ENCODE measurements around the gene ADA. TPM values are rescaled to one million over a fixed set of nuclear protein-coding genes. Genes with fewer than 3 reads are reported as not detected.
"Not testable (repeated sequence)": the region's sequence is repeated elsewhere in the genome, so short reads cannot be mapped to it uniquely, and the experiment has no call there.

Gene ADA
- total RNA-seq, 1 experiment from 2014 or later, result 4.1 TPM

DNA sequence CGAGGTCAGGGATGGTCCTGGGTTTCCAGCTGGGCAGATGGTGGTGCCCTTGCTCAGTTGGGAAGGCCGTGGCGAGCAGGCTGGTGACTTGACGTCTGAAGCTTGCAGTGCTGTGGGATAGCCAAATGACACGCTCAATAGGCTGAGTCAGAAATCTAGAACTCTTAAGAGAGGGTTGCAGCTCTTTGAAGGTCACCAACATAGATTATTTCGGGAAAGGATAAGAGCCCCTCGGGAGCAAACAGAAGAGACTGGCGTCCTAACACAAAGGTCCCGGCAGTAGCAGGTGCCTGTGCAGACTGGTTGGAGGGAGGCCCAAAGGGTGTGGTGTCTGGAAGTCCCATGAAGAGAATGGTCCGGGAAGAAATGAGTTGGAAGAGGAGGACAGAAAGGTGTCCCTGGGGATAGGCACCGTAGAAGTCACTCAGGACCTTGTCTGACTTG is 50.7 kb downstream of the ADA start:
- no peak for DNase-seq (ENCODE audit: low read depth)

DNA sequence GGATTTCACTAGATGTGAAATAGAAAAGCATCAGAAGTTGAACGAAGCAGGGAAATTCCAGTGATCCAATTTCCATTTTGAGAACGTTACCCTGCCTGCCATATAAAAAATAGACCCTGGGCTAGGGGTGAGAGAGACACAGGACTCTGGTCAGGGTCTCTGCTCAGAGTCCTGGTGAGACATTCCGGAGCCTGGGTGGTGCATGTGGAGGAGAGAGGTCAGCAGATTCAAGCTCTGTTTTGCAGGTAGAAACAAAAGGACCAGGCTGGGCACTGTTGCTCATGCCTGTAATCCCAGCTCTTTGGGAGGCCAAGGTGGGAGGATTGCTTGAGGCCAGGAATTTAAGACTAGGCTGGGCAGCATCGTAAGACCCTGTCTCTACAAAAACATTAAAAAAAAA is 51.2 kb downstream of the ADA start:
- DNase-seq (ENCODE audit: low read depth), result no peak

DNA sequence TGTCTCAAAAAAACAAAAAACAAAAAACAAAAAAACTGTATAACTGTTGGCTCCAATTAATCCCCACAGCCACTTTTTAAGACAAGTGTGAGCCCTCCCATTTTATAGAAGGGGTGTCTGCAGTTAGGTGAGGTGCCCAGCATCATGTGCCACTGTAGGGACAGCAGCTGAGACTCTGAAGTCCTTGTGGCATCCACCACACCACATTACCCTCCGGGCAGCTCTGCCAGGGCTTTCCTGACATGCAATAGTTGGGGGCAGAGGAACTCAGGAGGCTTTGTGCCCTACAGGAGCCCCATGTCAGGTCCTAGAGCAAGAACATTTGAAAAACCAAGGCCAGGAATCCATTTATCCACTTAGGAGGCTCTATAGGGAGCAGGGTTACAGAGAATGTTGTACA is 51.8 kb downstream of the ADA start:
- DNase-seq (ENCODE audit: low read depth), result no peak

DNA sequence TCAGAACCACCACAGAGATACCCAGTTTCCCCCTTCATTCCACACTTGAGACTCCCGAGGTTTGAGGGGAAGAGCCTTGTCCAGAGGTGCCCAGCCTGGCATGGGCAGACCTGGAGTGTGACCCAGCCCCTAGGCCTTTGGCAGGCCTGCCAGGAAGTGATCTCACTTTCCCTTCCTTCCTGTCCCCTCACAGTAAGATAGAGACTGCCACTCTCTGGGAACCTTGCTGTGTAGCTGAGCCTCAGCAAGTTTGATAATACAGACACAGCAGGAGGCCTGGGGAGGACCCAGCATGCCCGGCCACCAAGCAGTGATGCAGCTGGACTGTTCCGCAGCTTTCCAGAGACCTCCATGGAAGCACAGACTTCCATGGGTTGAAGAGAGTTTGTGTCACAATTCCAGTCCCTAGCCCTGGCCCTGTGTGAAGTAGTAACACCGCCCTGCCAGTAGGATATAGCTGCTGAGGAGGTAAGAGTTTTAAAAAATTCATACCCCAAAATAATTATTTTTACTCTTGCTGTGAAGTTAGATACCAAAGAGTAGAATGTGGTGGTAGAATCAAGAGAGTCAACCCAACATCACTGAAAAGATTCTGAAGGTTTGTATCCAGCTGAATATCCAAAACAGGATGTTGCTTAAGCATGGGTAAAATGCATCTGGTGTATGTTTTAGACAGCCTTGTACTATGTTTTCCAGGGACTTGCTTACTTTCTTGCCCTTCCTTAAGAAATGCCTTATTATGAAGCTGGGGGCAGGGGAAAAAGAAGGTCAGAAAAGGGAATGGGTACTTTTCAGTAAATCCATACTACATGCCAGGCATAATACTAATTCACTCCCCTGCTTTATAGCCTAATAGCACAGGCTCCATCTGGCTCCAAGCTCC is 52.8 kb downstream of the ADA start:
- no peak for DNase-seq (ENCODE audit: low read depth)

DNA sequence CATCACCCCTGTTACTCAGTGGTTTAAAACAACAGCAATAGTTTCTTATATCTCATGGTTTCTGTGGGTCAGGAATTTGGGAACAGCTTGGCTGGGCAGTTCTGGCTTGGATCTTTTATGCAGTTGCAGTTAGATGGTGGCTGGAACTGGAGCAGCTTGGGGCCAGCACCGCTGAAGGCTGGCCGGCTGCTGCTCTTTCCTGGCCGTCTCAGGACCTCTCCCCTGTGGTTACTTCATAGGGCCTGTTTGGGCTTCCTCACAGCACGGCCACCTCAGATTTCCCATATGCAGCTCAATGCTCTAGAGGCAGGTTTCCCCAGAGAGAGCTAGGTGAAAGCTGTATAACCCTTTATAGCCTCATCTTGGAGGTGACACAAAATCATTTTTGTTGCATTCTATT is 53.6 kb downstream of the ADA start:
- DNase-seq (ENCODE audit: low read depth), result no peak

DNA sequence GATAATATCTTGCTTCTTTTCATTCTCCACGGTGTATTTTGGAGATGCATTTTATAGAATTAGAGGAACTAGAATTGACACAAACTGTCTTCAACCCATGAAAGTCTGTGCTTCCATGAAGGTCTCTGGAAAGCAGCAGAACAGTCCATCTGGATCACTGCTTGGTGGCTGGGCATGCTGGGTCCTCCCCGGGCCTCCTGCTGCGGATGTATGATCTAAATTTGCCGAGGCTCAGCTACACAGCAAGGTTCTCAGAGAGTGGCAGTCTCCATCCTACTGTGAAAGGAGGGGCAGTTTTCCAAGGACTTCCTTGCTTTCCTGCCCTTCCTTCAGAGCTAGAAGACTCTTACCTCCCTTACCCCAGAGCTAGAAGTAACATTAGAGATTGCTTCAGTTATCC is 54.0 kb downstream of the ADA start:
- no peak for DNase-seq (ENCODE audit: low read depth)

DNA sequence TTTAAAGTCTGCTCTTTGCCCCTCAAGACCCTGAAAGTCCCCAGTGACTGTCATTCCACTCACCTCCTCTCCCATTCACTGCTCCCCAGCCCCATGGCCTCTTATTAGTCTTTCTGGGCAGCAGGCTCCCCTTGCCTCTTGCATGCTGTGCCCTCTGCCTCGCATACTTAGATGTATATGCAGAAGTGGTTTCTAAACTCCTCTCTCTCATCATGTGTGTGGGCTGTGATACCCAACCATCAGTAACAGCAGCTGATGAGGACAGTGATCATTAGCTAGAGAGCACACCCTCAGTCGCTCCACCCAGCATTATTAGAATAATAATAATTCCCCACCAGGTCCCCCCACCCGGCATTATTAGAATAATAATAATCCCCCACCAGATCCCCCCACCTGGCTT is 54.6 kb downstream of the ADA start:
- no peak for DNase-seq (ENCODE audit: low read depth)

DNA sequence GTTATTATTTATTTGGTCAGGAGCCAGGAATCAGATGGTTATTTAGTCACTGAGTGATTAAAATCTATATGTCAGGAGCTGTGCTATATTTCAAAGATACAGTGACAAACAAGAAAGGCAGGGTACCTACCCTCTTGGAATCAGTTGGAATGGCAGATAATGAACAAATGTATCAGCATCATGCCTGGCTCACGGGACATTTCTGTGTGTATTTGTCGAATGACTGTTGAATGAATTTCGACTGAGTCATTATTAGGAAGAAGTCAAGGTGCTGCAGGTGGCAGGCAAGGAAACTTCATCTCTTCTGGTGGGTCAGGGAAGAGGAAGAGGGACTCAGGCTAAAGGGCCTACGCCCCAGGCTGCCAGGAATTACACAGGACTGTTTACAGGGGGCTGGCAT is 55.5 kb downstream of the ADA start:
- DNase-seq (ENCODE audit: low read depth), result no peak

DNA sequence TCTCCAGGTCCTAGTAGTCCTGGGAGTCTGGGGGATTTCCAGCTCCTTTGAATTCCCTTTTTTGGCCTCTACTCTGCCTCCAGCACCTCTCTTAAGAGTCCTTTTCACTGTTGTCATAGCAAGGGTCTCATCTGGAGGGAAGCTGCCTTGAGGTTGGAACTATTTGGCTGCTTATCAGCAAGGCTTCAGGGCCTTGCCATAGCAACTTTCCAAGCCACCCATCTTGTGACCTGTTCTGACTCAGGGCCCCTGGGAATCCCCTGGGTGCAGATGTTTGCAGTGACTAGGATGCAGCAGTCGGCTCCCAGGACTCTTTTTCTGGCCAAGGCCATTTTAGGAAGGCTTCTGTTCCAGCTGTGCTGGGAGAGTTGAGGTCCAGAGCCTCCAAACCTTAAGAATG is 56.8 kb downstream of the ADA start:
- DNase-seq (ENCODE audit: low read depth), result no peak

DNA sequence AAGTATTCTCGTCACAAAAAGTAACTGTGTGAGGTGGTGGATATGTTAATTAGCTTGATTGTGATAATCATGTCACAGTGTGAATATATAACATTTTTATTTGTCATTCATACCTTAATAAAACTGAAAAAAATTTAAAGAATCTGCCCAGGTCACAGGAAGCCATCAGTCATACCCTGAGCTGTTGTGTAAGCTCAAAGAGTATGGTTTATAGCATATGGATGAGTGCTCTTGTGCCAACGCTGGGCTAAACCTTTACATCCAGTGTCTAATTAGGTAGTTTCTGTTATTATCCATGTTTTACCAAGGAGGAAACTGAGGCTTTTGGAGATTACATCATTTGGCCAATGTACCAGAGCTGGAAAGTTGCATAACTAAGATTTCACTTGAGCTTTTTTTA is 57.7 kb downstream of the ADA start:
- no peak for DNase-seq (ENCODE audit: low read depth)

DNA sequence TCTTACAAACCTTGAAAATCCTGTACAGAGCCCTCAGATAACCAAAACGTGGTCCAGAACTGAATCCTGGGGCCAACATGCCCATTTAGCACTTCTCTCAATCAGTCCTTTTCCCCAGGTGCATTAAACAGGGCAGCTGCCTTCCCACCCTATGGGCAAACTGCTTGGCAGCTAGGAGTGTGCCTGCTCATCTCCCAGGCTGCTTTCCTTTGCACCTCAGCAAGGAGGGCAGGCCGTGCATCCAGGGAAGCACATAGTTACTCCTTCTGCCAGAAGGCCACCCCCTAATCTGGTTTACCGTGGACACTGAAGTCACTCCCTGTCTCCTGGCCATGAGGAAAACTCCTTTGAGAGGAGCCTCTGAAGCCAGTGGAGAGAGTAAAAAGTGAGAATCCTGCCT is 59.1 kb downstream of the ADA start:
- no peak for DNase-seq (ENCODE audit: low read depth)

DNA sequence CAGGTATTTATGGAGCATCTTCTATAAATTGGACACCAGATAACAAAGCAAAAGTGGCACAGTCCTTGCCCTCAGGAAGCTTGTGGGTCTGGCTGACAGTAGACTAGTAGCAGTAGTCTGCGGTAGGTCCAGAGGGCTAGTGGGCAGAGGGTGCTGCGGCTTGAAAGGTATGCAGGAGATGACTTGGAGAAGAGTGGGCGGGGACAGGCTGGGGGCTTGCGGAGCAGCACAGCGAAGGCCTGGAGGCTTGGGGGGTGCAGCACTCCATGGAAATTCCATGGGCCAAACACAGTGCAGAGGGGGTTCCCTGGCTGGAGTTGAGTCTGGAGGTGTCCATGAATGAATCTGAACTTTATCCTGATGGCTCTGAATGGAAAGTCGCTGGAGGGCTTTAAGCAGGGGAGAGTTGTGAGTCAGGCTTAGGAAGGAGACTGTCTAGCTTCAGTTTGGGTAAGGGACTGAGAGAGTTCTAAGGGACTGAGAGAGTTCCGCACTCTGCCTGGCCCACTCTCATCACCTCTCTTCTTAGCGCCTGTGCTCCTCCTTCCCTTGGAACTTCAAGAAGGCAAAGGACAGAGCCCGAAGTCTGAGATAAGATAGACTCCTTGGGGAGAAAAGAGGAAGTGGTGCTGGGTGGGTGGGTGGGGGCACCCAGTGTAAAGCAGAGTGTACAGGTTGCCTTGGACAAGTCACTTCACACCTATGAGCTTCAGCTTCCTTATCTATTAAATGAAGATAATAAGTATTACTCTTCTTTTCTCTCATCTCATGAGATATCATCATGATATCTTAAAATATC is 60.3 kb downstream of the ADA start:
- DNase-seq (ENCODE audit: low read depth), result no peak

DNA sequence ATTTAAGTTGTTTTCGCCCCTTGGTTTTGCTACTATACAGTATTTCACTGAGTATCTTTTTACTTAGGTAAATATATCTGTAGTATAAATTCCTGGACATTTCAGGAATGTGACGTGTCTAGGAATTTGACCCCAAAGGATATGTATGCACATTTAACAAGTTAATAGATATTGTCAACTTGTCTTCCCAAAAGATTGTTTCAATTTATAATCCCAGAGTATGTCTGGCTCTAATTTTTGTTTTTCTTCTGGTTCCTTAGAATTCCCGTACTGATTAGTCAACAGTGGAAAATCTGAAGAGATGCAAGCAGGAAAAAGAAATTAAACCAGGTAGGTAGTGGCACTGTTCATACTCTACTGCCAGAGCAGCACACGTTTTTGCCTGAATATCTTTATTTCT is 62.0 kb downstream of the ADA start:
- DNase-seq (ENCODE audit: low read depth), result no peak

DNA sequence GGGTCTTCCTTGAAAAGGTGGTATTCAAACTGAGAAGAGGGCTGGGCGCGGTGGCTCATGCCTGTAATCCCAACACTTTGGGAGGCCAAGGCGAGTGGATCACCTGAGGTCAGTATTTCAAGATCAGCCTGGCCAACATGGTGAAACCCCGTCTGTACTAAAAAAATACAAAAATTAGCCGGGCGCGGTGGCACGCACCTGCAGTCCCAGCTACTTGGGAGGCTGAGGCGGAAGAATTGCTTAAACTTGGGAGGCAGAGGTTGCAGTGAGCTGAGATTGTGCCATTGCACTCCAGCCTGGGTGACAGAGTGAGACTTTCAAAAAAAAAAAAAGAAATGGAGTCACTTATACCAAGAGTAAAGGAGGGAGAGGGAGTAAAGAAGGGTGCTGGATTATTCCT is 63.2 kb downstream of the ADA start:
- DNase-seq (ENCODE audit: low read depth), result not testable (repeated sequence)

DNA sequence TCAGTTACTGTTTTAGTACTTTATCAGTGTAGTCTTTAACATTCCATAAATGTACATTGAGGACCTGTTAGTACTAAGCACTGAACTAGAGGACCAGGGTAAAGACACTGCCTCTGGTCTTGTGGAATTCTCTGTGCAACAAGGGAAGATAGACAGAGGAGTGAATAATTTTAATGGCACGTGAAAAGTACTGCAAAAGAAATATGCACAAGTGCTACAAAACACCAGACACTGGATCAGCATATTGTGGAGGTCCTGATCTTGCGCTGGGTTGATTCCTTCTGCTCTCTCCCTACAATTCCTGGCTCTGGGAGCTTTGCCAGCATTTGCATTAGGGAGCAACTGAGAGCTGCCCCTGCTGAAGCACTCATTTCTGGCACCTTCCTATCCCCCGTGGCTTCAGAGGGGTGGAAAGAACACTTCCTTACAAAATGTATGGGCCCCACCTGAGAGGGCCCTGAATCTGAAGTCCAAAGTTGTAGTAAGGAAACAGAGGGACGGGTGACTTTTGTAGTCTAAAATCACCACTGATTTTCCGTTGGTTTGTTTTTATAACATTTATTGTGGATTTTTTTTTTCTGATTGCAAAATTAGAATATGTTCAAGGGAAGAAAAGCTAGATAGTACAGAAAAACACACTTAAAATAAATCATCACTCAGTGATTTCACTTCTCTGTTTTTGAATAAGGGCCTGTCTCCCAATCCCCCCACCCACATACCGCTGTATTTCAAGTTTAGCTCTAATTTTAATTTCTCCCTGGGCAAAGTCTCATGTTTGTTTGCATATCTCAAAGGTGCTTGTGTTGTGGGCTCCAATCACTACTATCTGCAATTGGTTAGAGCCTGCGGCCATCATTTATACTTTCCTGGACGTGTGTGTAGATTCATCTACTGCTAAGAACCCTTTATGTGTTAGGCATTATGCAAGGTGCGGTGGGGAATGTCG is 64.2 kb downstream of the ADA start:
- no peak for DNase-seq (ENCODE audit: low read depth)

DNA sequence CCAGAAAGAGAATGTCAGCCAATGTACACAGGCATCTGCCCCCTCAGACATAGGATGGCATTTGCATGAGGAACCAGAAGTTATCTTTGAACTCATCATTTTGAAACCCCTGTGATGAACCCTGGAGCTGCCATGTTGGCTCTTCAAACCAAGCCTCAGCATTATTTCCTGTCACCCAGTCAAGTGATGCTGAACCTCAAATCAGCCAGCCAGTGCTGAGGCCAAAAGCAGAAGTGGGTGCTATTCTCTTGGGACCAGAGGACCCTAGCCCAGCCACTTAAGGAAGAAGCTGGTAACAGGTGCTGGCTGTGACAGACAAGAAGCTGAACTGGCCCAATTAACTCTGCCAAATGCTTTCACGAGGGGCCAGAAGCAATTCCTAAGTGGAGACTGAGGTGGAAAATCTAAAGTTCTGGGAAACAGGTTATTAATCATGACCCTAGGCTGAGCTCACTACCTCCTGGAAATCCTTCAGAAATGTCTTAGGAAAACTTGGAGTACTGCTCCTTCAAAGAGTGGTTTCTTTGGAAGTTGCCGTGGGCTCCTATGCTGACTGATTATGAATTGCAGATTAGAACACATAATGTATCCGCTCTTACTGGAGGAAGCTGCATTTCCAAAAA is 65.1 kb downstream of the ADA start:
- no peak for DNase-seq (ENCODE audit: low read depth)

DNA sequence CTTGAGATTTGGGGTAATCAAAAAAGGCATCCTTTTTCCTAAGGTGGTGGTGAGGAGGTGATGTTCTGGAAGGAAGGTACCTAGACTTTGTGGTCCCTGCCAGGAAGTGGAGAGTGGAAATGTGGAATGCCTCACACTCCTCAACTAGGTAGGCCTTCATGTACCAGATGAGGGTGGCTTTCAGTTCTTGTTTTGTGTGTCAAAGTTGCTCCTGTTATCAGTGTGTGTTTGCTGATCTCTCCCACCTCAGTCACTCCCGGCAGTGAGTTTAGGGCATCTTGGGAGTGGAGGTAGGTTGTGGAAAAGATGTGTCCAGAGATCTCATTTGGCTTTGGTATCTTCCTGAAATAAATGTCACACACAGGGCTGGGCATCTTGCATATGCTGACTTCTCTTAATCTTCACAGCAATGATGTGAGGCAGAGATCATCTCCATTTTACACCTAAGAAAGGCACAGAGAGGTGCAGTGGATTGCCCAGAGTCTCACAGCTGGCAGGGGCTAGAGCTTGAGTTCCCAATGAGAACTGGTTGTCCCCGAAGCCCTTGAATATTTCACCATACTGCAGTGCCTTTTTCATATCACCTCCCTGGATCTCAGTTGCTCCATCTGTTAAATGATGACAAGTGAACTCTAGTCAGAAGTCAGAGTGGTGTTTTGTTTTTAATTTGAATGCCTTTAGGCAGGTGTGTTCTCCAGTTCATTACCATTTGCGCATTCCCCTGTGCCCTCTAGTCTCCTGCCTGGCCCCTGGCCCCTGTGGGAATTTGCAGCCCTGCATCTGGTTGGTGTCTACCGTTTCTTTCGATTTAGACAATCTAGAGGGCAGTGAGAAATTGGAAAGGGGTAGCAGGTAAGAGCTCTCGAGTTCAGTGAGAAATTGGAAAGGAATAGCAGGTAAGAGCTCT is 66.2 kb downstream of the ADA start:
- DNase-seq (ENCODE audit: low read depth), result no peak

DNA sequence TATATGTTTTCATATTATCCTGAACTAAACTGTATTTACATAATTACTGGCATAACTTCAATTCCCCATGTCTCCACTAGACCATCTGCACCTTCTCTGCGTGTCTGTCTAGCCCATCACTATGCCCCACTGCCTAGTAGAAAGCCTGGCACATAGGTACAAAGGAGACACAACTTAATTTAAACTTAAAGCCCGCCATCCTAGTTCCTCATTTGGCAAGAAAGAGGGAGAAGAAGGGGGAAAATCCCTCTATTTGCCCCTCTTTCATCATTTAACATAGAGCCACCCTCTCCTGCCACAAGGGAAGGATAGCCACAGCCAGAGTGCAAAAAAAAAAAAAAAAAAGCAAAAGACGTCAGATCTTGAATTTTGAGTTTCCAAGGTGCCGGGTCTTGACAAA is 67.3 kb downstream of the ADA start:
- no peak for DNase-seq (ENCODE audit: low read depth)

DNA sequence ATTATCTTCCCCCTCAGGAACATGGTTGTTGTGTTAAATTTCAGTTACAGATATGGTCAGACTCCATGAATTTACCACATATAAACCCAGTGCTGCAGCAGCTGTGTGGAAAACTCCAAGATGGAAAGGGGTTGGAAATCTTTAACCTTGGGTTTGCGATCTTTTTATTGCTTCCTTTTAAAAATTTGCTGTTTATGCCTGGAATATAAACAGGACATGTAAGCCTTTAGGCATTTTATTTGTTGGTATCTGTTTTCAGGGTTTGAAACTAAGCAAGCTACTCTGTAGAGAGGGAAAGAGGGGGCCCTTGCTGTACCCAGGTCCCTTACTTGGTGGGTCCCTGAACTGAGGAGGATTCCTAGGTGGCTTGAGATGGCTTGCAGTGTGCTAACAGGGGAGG is 68.3 kb downstream of the ADA start:
- DNase-seq (ENCODE audit: low read depth), result no peak

DNA sequence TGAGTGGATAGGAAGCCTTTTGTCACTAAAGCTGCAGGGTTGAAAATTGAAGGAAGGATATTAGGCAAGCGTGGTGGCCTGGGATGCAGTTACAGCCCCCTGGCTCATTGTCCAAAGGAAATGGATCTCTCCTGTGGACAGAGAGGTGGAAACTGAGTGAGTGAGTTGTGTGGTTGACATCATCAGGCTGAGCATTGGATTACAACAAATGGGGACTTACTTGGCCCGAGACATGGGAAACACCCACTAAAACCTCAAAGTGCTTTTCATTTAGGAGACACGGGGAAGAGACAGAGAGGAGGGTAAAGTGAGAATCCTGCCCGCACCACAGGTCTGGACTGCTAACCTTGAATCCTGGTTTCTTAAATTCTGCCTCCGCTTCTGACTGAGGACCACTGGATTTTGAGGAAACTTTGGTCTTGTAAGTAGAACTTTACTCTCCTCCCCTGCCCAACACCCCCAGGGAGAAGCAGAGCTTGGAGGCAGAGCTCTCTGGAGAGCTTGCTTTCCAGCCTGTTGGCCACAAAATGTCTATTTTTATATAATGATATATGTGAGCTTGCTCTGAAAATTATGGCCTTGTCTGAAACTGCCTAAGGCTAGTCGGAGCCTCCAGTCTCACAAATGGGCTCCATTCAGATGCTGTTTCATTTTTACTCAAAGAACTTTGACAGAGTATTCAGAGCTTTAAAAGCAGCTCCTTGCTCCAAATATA is 69.0 kb downstream of the ADA start, which contains the start of gene PKIG:
PKIG (plus strand) TSS at position 269 of the 715 bp plus-strand sequence. CDS start 31,978 bp downstream, outside the sequence.
- peak; percentile 56 for DNase-seq (ENCODE audit: low read depth)
